ENCODE measurements around the gene NCKAP5.

GRCh38 chr2:133193544-133194361, 374.5 kb downstream of the NCKAP5 start:
- no peak for TF ChIP-seq CTCF (IDR thresholded peaks at IDR 0.05; ENCODE audit: insufficient read depth, low read length)
- no peak for TF ChIP-seq POLR2AphosphoS5 (IDR thresholded peaks at IDR 0.05; ENCODE audit: low read depth)
- no peak for TF ChIP-seq REST (IDR thresholded peaks at IDR 0.05; ENCODE audit: insufficient replicate concordance, low read depth)

Data from HL-60 (cell line).